Astrocyte of the hippocampus (primary cell): ENCODE data around the gene CD27.
"Not testable (repeated sequence)": the region's sequence is repeated elsewhere in the genome, so short reads cannot be mapped to it uniquely, and the experiment has no call there.

Experiments used
- DNase-seq: peaks from one replicate; pipeline ENCODE4 v3.0.0; 2011; ENCODE audit warnings: low read depth, low spot score

The CD27 gene

GRCh38 chr12:6444704-6445688 is at the start of gene CD27:
CD27 (plus strand) TSS chr12:6444955; CDS start chr12:6445096, 141 bp downstream.
- DNase-seq: no peak

GRCh38 chr12:6396031-6396430 is 48.7 kb upstream of the CD27 start:
- no peak for DNase-seq

GRCh38 chr12:6399884-6400644 is 44.7 kb upstream of the CD27 start:
- DNase-seq: no peak

- DNase-seq: no peak
Measured at GRCh38 chr12:6404390-6404789, 40.4 kb upstream of the CD27 start.

DNA sequence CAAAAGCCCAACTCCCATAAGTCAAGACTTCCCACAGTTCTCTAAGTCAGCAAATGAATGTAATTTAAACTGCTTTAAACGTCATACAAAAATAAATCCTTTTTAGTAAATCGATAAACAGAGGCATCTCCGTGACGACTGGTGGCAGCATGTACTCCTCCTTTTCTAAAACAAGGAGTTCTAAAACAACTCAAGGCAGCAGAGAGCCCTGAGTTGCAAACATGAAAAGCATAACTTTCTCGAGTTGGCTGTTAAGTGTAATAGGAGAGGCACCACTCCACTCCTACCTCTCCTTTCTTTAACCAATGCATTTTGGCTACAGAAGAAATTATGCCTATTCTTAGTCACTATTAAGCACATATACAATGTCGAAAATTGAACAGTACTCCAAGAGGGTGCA is 38.8 kb upstream of the CD27 start:
- no peak for DNase-seq

DNA sequence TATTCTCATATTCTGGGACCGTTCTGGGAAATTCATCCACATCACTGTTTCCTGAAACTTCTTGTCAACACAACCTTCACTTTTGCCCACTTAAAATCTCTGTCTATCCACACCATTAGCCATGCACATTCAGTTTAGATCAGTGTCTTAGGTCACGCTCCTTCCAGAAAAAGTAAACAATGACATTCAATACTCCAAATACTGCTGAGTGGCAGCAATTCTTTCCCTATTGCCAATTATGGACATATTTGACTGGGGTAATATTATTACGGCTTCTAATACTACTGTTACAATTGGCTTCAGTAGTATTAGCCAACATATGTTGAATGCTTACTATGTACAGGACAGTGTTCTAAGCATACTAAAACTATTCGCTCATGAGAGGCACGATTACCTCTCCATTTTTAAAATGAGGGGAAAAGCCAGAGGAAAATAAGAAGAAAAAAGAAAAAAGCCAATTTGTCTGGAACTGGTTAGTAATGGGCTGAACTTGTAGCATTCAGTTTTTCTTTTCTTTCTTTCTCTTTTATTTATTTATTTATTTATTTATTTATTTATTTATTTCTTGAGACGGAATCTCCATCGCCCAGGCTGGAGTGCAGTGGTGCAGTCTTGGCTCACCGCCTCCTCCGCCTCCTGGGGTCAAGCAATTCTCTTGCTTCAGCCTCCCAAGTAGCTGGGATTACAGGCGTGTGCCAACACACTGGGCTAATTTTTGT is 37.4 kb upstream of the CD27 start:
- no peak for DNase-seq

DNA sequence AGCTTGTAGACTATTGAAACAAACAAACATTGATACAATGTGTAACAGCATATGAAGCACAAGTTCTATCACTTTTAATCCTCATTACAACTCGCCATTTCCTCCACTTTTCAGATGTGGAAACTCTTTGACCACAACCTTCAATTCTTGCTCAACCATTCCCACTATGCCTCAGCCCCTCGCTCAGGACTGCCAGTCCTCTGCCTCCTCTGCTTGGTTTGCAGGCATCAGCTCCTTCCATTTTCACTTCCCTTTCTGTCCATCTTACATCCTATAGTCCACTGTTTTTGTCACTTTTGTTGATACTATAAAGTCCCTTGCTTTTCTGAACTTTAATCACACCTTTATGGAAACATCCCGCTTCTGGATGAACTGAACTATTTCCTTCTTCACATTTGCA is 28.2 kb upstream of the CD27 start:
- DNase-seq: no peak

- no peak for DNase-seq
Measured at GRCh38 chr12:6418796-6419195, 26.0 kb upstream of the CD27 start.

DNA sequence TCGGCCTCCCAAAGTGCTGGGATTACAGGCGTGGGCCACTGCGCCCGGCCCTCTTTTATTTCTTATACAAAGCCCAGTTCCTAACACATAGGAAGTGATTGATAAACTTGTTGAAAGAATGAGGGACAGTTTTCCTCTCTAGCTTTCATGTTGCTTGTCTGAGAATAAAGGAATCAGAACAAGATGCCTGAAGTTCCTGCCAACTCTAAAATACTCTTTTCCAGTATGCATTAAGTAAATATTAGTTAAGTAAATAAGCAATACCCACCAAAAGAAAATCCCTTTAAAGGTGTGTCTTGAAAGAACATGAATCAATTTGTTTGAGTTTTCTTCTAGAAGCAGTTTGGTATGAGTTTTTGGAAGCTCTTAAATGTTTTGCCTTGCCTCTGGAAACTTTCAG is 24.4 kb upstream of the CD27 start:
- DNase-seq: no peak

GRCh38 chr12:6423267-6424007 is 21.3 kb upstream of the CD27 start:
- peak; percentile 94 for DNase-seq

GRCh38 chr12:6424008-6424347 is 20.8 kb upstream of the CD27 start:
- DNase-seq: no peak

- no peak for DNase-seq
Measured at GRCh38 chr12:6424866-6425265, 19.9 kb upstream of the CD27 start.

- DNase-seq: peak; percentile 15
Measured at GRCh38 chr12:6425590-6426531, 18.9 kb upstream of the CD27 start.

DNA sequence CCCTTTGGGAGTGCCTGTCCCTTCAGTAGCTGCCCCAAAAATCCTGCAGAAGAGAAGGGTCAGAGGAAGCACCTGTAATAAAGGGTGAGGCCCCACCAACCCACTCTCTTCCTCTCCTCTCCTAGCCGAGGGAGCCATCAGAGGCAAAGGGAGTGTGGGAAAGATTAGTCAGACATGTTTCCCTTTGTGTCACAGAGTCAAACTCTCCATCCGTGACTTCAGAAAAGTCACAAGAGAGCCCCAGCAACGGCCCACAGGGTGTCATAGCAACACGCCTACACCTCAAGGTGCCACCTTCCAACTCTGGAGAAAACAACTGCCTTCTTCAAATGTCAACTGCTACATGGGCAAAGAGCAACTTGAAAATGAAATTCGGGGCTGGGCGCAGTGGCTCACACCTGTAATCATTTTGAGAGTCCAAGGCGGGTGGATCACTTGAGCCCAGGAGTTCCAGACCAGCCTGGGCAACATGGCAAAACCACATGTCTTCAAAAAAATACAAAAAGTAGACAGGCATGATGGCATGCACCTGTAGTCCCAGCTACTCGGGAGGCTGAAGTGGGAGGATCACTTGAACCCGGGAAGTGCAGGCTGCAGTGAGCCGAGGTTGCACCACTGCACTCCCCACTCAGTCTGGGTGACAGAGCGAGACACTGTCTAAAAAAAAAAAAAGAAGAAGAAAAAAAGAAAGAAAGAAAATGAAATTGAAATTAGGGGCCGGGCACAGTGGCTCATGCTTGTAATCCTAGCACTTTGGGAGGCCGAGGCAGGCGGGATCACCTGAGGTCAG is 17.7 kb upstream of the CD27 start:
- DNase-seq: no peak

DNA sequence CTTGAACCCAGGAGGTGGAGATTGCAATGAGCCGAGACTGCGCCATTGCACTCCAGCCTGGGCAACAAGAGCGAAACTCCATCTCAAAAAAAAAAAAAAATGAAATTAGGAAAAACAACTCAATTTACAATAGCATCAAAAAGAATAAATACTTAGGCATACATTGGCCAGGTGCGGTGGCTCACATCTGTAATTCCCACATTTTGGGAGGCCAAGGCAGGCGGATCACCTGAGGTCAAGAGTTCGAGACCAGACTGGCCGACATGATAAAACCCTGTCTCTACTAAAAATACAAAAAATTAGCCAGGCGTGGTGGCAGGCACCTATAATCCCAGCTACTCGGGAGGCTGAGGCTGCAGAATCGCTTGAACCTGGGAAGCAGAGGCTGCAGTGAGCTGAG is 17.0 kb upstream of the CD27 start:
- DNase-seq: not testable (repeated sequence)

DNA sequence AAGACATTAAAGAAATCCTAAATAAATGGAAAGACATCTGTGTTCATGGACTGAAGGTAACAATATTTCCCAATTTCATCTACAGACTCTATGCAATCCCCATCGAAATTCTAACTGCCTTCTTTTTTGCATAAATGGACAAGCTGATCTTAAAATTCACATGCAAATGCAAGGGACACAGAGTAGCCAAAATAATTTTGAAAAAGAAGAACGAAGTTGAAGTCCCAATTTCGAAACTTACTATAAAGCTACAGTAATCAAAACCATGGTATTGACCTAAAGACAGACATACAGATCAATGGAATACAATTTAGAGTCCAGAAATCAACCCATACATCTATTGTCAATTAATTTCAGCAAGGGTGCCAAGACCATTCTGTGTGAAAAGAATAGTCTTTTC is 16.4 kb upstream of the CD27 start:
- no peak for DNase-seq

GRCh38 chr12:6430124-6430989 is 14.4 kb upstream of the CD27 start:
- peak; percentile 95 for DNase-seq

- no peak for DNase-seq
Measured at GRCh38 chr12:6432991-6433390, 11.8 kb upstream of the CD27 start.
